ENCODE measurements around the gene PLGRKT. TPM values are rescaled to one million over a fixed set of nuclear protein-coding genes. Genes with fewer than 3 reads are reported as not detected.
A peak's percentile ranks its signal among the peaks of the same experiment; 100 is the strongest.

Gene PLGRKT
- total RNA-seq, 1 experiment from 2014 or later = 11.4 TPM

DNA sequence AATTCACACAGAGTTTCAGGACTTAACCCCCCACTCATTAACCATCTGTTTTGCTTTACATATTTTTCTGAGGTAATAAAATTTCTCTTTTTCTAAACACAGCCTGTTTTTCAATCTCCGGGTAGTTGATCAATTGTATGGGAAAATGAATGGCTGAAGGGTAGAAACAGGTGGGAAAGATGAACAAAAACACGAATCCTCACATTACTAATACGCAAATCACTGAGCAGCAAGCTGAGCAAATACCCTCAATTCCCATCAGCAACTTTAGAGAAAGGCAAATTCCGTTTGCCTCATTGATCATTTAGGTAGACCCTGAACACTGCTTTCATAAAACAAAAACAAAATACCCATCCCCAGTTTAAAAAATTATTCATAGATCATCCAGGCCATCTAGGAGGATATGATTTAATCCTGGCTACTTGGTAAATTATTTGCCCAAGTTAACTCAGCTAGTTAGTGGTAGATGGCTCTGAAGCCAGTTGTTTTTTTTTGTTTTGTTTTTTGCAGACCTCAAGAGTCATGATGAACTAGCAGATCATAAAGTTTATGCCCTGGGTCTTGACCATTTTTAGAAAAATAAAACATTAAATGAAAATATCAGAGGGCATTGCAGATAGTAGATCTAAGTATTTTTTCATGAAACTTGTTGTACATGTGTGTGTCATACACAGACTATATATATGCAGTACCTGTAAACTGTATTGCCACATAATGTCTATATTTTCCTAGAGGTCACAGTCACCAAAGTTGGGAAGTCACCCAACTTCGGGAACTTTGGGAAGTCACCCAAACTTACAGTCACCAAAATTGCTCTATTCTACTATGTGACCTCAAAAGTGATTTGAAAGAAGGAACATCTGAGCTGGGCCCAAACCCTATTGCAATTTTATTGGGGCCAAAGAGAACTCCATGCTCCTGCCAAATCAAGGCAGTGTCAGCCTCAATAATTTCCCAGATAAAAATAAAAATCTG, 11.0 kb upstream of the PLGRKT start:
- H4K20me1 ChIP-seq (ENCODE audit: low read length) = no peaks in the 10 kb centered on the region
- ATAC-seq = no peak
- no peaks in the 10 kb centered on the region for H3K9me3 ChIP-seq (ENCODE audit: low read length)
- peaks cover 33% of the 10 kb centered on the region for H3K79me2 ChIP-seq (ENCODE audit: low read length)
- peaks cover 68% of the 10 kb centered on the region for H3K4me1 ChIP-seq (ENCODE audit: insufficient read depth, low read length)
- no peaks in the 10 kb centered on the region for H3K9me2 ChIP-seq (replicated peaks; ENCODE audit: low read length)
- H2AFZ ChIP-seq (ENCODE audit: low read length) = peak overlapping the region; percentile 68
- BruUV-seq (replicated peaks) = no TSS peak
- no peaks in the 10 kb centered on the region for H3K27me3 ChIP-seq (ENCODE audit: low read length)
- CTCF ChIA-PET = interaction anchor here (1.5 kb wide), 1 partner anchor 152 kb away, joined by 10 read pairs; no protein-coding TSS in a partner anchor
- DNase-seq = no peak
- POLR2A ChIA-PET (ENCODE audit: unreplicated experiment) = no interaction called here
- TF ChIP-seq EZH2phosphoT487 (IDR thresholded peaks at IDR 0.05; ENCODE audit: borderline replicate concordance, low read length) = no peak
- TF ChIP-seq, protein P1, sequence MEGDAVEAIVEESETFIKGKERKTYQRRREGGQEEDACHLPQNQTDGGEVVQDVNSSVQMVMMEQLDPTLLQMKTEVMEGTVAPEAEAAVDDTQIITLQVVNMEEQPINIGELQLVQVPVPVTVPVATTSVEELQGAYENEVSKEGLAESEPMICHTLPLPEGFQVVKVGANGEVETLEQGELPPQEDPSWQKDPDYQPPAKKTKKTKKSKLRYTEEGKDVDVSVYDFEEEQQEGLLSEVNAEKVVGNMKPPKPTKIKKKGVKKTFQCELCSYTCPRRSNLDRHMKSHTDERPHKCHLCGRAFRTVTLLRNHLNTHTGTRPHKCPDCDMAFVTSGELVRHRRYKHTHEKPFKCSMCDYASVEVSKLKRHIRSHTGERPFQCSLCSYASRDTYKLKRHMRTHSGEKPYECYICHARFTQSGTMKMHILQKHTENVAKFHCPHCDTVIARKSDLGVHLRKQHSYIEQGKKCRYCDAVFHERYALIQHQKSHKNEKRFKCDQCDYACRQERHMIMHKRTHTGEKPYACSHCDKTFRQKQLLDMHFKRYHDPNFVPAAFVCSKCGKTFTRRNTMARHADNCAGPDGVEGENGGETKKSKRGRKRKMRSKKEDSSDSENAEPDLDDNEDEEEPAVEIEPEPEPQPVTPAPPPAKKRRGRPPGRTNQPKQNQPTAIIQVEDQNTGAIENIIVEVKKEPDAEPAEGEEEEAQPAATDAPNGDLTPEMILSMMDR (conservative IDR thresholded peaks at IDR 0.05; ENCODE audit: low read depth, low read length) = no peak
- TF ChIP-seq EZH2 (IDR thresholded peaks at IDR 0.05; ENCODE audit: low read length, unreplicated experiment) = no peak
- H3F3A ChIP-seq (ENCODE audit: low read length, unreplicated experiment) = no peaks in the 10 kb centered on the region
- H3K36me3 ChIP-seq (ENCODE audit: low read depth, low read length) = no peaks in the 10 kb centered on the region
- intact Hi-C loops (cut with micrococcal nuclease) = no loop called here
- H3K4me3 ChIP-seq (ENCODE audit: low read length) = peak overlapping the region; percentile 79; the same call in 1 of the 2 replicates
- H3K4me2 ChIP-seq (ENCODE audit: low read length) = peak overlapping the region; percentile 91
- H3K9ac ChIP-seq (ENCODE audit: low read length) = no peak overlapping the region; the same call in 1 of the 2 replicates
- H3K27ac ChIP-seq (ENCODE audit: low read length) = peak overlapping the region; percentile 71

DNA sequence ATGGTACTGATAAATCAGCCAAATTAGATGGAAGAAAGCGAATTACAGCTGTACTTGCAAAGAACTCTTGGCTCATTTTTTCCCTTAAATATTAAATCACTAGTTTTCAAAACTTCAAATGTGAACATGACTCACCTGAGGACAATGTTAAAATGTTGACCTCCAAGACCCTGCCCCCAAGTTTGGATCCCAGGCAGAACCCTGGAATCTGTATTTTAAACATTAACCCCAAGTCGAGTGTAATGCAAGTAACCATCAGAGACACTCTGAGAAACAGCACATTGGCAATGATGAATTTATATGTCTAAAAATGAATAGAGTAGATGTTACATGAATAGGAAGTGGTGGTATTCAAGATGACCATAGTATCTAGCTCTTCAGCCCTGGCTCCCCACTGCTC, 10.3 kb upstream of the PLGRKT start:
- H3K36me3 ChIP-seq (ENCODE audit: low read depth, low read length) = no peaks in the 10 kb centered on the region
- H3K4me2 ChIP-seq (ENCODE audit: low read length) = peak overlapping the region; percentile 91; the same call in 1 of the 2 replicates
- no peaks in the 10 kb centered on the region for H3K27me3 ChIP-seq (ENCODE audit: low read length)
- TF ChIP-seq, protein P1 (conservative IDR thresholded peaks at IDR 0.05; ENCODE audit: low read depth, low read length) = no peak
- TF ChIP-seq EZH2phosphoT487 (IDR thresholded peaks at IDR 0.05; ENCODE audit: borderline replicate concordance, low read length) (no peak), EZH2 (IDR thresholded peaks at IDR 0.05; ENCODE audit: low read length, unreplicated experiment) (no peak)
- intact Hi-C loops (cut with micrococcal nuclease) = no loop called here
- no peaks in the 10 kb centered on the region for H3K9me2 ChIP-seq (replicated peaks; ENCODE audit: low read length)
- no peak overlapping the region for H3K9ac ChIP-seq (ENCODE audit: low read length)
- H3F3A ChIP-seq (ENCODE audit: low read length, unreplicated experiment) = no peaks in the 10 kb centered on the region
- POLR2A ChIA-PET (ENCODE audit: unreplicated experiment) = no interaction called here
- H3K9me3 ChIP-seq (ENCODE audit: low read length) = no peaks in the 10 kb centered on the region
- CTCF ChIA-PET = no interaction called here
- H4K20me1 ChIP-seq (ENCODE audit: low read length) = no peaks in the 10 kb centered on the region
- H2AFZ ChIP-seq (ENCODE audit: low read length) = no peak overlapping the region
- H3K4me3 ChIP-seq (ENCODE audit: low read length) = no peak overlapping the region
- ATAC-seq (no peak), DNase-seq (no peak)
- H3K79me2 ChIP-seq (ENCODE audit: low read length) = peaks cover 25% of the 10 kb centered on the region
- BruUV-seq (replicated peaks) = no TSS peak
- H3K27ac ChIP-seq (ENCODE audit: low read length) = peak overlapping the region; percentile 84; the same call in 1 of the 2 replicates
- H3K4me1 ChIP-seq (ENCODE audit: insufficient read depth, low read length) = peaks cover 60% of the 10 kb centered on the region

DNA sequence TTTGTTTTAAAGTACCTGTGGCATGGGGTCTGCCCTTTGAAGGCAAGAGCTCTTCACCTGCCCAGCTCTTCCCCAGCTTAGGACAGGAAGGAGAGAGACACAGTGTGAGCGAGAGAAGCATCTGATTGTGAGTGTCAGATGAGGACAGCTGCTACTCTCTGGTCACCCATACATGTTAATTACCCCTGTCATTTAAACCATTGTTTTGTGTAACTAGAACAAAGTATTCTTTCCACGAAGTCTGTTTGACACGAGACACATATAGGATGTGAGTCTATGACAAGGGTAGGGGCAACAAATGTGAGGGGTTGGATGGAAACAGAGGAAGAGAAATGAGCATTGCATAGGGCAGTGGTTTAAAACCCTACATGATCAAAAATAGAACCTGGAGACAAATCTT, 9.6 kb upstream of the PLGRKT start:
- POLR2A ChIA-PET (ENCODE audit: unreplicated experiment) = no interaction called here
- H3K9ac ChIP-seq (ENCODE audit: low read length) = peak overlapping the region; percentile 27; the same call in 1 of the 2 replicates
- H3F3A ChIP-seq (ENCODE audit: low read length, unreplicated experiment) = no peaks in the 10 kb centered on the region
- DNase-seq (no peak), ATAC-seq (no peak)
- H3K4me3 ChIP-seq (ENCODE audit: low read length) = peak overlapping the region; percentile 39
- H3K9me2 ChIP-seq (replicated peaks; ENCODE audit: low read length) = no peaks in the 10 kb centered on the region
- no peaks in the 10 kb centered on the region for H3K27me3 ChIP-seq (ENCODE audit: low read length)
- peak overlapping the region; percentile 84 for H3K27ac ChIP-seq (ENCODE audit: low read length)
- TF ChIP-seq EZH2phosphoT487 (IDR thresholded peaks at IDR 0.05; ENCODE audit: borderline replicate concordance, low read length) (no peak), EZH2 (IDR thresholded peaks at IDR 0.05; ENCODE audit: low read length, unreplicated experiment) (no peak)
- TF ChIP-seq, protein P1 (conservative IDR thresholded peaks at IDR 0.05; ENCODE audit: low read depth, low read length) = no peak
- no peaks in the 10 kb centered on the region for H3K36me3 ChIP-seq (ENCODE audit: low read depth, low read length)
- H4K20me1 ChIP-seq (ENCODE audit: low read length) = no peaks in the 10 kb centered on the region
- H3K4me2 ChIP-seq (ENCODE audit: low read length) = peak overlapping the region; percentile 91
- CTCF ChIA-PET = no interaction called here
- no peak overlapping the region for H2AFZ ChIP-seq (ENCODE audit: low read length)
- H3K9me3 ChIP-seq (ENCODE audit: low read length) = no peaks in the 10 kb centered on the region
- intact Hi-C loops (cut with micrococcal nuclease) = no loop called here
- BruUV-seq (replicated peaks) = no TSS peak
- peaks cover 55% of the 10 kb centered on the region for H3K4me1 ChIP-seq (ENCODE audit: insufficient read depth, low read length)
- peaks cover 19% of the 10 kb centered on the region for H3K79me2 ChIP-seq (ENCODE audit: low read length)
